IPS-11a (cell line): ENCODE data around the gene ANXA6.

Source experiments
- H3K4me3 ChIP-seq: one replicate; pipeline ENCODE4 v1.5.1; 2013; ENCODE audit warnings: low read depth, low read length, control low read depth

Gene ANXA6

DNA sequence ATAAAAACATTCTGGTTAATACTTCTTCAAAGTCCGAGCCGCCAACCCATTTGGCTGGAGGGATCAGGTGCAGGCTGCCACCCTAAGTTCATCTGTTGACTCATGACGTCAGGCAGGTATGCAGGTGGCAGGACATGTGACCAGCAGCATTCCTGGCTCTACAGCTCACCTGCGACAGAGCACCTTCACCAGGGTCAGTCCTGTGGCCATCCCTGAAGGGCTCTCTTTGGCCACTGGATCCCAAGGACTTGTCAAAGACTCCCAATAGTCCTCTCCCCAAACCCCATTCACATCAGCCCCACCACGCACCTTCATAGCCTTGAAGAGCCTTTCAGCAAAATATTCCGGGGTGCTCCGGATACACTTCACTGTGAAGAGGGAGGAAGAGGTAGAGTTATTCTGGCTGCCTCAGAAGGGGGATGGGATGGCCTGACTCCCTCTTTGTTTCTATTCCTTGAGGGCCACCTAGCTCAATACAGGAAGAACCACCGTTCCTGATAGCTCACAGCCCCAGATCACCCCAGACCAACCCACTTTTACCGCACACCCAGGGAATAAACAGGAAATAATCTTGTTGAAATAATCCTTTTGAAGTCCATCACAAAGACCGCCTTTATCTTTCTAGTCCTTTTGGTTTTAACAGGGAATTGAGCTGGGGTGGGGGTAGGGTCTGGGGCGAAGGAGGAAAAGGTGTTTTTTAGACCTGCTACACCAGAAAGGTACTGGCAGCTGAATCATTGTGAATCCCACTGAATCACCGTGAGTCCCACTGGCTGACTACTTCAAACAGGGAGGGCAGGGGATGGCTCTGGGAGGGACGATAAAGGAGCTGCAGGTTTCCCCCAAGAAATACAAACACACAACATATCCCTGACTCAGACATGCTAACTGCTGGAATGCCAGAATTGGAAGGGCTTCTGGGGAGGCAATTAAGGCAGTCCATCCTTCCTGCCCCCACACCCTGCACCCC, 26.4 kb downstream of the ANXA6 start:
- no peak overlapping the region for H3K4me3 ChIP-seq

DNA sequence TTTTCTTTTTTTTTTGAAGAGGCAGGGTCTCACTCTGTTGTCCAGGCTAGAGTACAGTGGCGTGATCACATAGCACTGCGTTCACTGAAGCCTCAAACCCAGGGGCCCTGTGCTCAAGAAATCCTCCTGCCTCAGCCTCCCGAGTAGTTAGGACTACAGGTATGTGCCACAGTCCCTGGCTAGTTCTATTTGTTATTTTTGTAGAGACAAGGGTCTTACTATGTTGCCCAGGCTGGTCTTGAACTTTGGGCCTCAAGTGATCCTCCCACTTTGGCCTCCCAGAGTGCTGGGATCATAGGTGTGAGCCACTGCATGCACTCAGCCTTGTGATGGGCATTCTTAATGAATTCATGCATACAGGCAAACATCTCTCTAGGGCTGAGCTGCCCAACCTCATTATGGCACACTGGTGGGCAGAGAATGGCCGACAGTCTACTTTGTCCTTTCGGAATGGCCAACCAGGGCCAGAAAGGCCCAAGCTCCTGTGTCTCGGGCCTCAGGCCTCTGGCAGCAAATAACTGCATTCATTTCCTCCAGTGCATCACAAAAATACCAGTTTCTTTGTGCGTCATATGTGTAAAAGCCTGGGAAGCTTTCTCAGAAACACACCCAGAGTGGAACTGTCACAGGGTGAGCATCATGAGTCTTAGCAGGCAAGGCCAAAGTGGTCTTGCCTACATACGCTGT, 27.2 kb downstream of the ANXA6 start:
- no peak overlapping the region for H3K4me3 ChIP-seq

DNA sequence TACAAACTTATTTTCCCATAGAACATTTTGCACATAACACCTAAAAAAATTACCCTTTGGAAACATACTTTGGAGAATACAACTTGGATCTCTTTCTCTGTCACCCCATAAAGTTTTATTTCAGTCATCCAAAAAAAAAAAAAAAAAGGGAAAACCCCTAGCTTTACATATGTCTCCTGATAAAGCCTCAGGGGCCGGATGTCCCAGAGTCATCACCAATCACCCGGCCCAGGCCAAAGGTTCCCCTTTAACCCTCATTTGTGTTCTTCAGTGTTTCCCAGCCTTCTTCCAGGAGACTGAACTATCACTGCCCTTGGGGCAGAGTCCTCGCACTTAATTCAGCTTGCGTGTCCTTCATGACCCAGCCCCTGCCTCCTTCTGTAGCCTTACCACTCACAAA, 28.8 kb downstream of the ANXA6 start:
- H3K4me3 ChIP-seq, result no peak overlapping the region

DNA sequence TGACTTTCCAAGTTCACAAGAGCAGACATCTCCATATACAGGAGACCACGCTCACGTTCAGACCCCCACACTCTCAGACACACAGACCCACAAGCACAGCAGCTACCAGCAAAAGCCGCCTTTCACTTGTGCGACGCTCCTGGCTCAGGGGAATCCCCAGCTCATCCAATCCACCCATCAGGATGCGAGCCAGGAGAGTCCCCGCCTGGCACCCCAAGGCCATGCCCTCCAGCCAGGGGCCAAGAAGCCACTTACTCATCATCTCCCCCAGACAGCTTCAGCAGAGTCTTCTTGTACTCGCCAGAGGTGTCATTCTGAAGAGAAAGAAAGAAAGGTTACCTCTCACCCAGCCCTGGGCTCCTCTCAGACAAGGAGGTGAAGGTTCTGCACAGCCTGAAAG, 29.7 kb downstream of the ANXA6 start:
- no peak overlapping the region for H3K4me3 ChIP-seq

DNA sequence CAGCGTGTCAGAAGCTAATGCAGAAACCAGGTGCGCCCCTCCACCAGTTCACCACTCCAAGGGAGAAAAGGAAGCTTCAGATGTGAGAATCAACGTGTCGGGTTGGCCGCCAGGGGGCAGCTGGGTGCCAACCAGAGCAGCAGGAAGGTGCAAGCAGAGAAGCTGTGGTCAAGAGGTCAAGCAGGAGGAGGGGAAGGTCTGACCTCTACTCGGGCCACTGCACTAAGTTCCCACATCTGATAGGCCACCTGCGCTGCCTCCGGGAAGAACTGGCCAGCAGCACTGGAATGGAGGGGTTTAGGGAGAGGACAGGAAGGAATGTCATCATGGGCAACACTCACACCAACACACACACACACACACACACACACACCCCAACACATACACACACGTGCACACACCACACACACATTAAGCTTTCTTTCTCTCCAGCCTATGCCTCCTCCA, 31.4 kb downstream of the ANXA6 start:
- H3K4me3 ChIP-seq, result no peak overlapping the region

DNA sequence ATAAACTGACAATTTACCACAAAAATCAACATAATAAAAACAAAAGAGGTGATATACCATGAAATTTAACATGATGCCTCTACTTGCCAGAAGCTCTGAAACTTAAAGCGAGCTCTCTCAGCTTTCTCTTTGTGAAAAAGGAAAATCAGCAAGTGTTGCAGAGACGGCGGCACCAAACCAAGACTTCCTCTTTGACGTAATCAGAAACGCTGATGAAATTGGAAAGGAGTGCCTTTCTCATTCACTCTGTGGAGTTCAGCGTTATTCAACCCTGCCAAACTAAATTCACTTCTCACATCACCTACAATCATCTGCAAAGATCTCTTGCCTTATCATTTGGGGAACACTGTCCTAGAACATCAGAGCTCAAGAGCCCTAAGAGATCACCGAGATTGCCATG, 32.2 kb downstream of the ANXA6 start:
- H3K4me3 ChIP-seq, result no peak overlapping the region

DNA sequence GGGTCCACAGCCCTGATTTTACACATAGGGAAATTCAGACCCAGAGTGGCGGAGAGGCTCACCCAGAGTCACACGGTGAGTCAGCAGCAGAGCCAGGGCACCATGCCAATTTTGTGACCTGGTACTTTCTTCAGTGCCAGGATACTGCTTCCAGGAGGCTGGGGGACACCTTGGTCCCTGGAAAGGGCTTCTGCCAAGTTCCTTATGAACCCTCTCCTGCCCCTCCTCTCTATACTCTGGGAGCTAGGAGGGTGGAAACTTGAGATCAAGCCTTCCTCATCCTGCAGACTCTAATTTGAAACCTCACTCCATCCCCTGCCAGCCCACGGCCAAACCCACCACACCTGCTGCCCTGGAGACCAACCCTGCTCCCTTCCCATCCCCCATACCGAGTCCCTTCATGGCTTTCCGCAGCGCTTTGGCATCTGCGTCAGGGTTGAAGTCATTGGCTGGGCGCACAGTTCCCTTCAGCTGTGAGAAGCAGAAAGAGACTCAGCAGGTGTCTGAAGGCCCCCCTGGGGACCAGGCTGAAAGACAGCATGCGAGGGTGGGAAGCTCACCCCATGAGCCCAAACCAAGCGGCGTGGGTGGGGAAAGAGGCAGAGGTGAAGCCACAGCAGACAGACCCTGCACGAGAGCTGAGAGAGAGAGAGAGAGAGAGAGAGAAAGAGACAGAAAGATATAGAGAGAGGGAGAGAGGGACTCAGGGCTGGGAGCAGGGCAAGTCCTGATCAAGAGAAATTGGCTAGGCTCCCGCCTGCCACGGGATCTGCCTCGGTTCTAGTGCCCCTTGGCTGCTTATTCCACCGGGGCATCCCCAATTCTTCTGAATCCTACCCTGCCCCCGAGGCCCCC, 33.5 kb downstream of the ANXA6 start:
- no peak overlapping the region for H3K4me3 ChIP-seq

DNA sequence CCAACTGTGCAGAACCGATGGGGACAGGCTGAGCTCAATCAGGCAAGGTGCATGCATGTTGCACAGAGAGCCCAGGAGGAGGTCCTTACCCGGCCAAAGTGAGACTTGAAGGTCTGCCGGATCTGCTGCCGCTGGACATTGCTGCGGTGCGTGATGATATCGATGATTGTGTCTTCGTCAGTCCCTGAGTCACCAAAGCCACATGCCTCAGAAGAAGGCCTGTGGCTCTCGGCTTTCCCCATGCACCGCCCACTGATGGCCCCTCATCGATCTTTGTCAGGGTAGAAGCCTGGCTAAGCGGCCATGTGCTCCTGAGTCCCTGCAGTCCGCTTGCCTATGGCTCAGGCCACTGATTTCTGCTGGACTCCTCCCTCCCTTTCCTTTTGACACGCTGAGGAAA, 34.8 kb downstream of the ANXA6 start:
- H3K4me3 ChIP-seq, result no peak overlapping the region

DNA sequence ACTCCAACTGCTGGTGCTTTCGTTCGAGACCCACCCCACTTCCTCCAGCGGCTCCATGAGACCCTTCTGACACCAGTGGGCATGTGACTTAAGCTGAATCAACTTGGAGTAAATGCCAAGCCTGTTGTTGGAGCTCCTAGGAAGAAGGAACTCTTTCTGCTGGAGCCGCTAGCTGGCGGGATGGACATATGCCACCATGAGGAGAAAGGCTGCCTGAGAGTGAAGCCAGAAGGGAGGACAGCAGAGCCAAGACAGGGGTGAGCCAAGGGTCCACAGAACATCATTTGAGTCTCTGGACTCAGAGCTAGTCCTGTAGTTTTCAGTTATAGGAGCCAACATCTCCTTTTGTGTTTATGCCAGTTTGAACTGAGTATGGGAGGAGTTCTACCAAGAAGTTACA, 35.9 kb downstream of the ANXA6 start:
- no peak overlapping the region for H3K4me3 ChIP-seq

DNA sequence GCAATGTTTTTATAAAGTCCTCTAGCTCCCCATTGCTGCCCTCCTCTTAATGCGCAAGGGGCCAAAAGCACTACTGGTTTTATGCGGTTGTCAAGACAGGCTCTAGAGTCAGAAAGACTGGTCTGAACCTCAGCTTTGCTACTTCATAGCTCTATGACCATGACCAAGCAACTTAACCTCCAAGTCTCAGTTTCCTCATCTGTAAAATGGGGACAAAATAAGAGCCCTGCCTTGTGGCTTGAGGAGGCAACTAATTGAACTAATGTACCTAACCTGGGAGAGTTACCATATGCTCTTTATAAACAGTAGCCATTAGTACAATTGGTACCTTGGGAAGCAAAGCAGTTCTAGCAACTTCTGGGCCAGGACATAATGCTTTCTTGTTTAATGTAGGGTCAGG, 36.5 kb downstream of the ANXA6 start:
- H3K4me3 ChIP-seq, result no peak overlapping the region

DNA sequence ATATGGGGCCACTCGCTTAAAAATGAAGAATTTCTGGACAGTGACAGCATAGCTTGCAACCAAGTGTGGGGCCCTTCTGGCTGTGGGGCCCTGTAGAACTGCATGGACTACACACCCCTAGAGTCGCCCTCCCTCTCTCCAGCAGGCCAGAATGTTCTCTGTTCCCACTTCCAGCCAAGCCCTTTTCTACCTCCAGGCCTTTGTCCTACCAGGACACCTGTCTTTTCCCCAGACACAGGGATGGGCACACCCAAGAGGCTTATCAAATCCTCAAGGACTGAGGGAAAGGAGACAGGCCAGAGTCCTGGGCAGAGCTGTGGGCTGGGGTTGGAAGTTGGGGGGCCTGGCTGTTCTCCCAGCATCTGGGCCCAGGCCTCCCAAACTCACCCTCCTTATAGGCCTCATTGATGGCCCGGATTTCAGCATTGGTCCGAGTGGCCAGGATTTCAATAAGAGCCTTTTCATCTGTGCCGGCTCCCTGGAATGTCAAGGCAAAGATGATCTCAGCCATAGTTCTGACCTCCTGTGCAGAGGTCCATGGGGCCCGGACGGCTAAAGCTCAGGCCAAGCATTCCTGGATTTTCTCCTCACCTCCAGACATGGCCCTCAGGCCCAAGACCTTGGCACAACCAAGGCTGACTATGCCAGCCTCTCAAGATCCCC, 38.5 kb downstream of the ANXA6 start:
- H3K4me3 ChIP-seq, result no peak overlapping the region

DNA sequence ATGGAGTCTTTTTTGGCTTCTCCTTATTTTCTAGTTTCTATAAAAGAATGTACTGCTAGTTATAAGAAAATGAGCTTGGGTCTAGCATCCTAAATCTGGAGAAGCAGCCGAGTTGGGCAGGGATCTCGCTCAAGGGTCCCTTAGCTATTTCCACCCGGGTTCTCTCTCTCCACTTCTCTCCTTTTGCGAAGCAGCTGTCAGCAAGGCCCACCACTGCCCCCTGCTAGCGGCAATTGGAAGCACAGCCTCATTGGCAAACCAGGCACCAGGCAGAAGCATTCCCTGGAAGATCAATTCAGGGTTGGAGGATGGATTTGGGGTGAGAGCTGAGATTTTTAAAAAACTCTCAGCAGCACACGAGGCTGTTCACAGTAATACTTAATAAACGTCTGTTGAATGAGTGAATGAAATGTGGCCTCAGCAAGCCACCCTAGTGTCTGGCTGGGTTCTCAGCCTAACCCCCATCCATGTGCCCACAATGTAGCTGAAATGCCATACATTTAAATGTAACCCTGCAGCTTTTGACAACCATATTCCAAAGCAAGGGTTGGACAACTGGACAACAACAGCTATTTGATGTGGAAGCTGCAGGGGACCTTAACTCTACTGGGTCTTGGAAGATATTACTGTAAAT, 42.2 kb downstream of the ANXA6 start:
- no peak overlapping the region for H3K4me3 ChIP-seq

DNA sequence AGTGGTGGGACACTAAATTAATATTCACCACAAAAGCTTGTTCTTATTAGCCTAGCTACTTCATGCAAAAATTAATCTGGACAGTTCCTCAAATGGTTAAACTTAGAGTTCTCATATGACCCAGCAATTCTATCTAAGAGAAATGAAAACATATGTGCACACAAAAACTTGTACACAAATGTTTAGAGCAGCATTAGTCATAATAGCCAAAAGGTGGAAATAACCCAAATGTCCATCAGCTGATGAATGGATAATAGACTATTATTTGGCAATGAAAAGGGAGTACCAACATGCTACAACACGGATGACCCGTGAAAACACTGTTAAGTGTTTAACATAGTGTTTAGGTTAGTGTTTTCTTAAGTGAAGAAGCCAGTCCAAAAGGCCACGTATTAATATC, 43.9 kb downstream of the ANXA6 start:
- no peak overlapping the region for H3K4me3 ChIP-seq

DNA sequence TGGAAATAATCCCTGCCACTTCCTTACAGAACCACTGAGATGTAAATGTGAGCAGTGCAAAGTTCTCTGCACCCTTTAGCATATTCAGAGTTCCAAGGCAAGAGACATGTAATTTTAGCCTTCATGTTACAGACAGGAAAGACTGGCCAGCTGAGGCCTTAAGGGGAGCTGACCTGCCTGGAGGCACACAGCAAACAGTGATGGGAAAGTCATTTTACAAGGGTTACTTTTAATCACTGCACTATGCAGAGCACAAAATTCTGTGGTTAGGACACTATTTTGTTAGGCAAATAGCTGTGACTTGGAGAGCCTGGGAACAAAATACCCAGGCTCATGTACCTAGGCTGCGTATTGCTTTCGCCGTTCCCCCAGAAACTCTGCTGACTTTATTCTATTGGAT, 46.6 kb downstream of the ANXA6 start:
- no peak overlapping the region for H3K4me3 ChIP-seq

DNA sequence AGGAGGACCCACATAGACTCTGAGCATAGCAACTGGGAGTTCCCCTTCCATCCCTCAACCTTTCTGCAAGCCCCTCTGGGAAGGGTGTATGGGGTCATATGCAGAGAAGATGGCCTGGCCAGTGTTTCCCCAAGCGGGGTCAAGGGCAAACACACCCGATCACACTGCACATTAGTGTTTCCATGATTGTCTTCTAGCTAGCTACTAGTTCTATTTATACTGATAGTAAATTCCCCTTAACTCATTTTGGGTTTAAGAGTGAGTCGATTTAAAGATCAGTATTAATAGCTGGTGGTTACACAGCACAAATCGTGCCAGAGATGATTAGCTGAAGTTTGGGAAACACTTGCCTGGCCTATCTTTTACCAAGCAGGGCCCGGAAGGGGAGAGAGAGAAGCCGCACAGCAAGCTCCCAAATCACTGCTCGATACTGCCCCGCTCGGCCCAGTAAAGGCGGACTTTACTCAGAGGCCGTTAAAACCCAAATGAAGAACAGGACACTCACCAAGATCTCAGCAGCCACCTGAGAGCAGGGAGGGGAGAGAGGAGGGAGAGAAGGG, 47.4 kb downstream of the ANXA6 start:
- H3K4me3 ChIP-seq, result no peak overlapping the region

DNA sequence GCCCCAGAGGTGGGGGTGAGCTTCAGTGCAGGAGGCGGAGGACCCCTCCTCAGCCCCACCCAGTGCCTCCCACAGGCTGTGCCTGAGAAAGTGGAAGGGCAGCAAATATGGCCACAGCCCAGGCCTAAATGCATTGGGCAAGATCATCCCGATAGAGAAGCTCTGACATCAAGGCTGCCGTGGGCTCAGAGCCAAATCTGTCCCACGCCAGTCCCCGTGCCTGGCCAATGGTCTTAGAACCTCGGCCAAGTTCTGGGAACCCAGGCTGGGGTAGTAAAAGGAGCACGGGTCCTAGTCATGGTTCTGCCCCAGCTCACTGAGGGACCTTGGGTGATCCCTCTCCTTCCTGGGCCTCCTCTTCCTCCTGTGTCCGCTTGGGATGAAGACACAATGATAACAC, 49.0 kb downstream of the ANXA6 start:
- no peak overlapping the region for H3K4me3 ChIP-seq

DNA sequence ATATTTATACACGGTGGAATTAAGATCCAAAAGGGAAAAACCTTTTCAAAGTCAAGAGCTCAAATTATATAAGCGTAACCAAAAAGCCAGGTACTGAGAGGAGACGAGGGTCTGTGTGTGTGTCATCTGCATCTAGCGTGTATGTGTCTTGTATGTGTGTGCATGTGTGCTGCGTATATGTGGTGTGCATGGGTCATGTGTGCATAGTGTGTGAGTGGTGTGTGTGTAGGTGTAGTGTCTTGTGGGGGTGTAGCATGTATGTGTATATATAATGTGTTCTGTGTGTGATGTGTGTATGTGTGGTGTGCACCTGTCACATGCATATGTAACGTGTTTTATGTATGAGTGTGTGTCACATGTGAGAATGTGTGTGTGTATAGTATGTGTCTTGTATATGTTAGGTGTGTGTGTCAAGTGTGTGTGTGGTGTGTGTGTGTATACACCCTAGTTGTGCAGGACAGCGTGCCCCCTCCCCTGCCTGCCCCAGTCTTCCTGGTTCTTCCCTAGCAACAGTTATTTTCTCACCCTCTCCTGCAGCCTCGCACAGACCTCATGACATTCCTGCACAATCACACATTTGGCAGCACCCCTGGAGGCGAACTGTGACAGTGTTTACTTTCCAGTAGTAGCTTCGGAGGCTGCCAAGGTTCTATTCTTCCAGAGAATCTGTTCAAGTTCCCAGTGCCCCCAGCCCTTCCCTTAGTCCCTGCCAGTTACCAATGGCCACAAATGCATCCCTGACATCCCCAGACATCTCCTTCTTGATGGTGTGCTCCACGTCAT, 49.6 kb downstream of the ANXA6 start:
- H3K4me3 ChIP-seq, result no peak overlapping the region

DNA sequence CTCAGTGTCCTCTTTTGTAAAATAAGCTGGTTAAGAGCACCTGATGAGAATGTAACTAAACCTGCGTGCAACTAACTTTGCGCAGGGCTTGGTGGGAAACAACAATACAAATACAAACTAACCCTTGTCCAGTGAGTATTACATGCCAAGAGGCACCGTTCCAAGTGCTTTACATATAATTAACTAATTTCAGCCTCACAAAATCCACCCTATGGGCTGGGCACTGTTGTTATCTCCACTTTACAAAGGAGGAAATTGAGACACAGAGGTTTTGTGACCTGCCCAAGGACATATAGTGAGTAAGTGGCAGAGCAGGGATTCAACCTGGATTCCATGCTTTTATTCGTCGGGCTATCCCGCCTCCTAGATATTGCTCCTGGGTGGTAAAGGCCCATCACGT, 50.5 kb downstream of the ANXA6 start:
- no peak overlapping the region for H3K4me3 ChIP-seq

DNA sequence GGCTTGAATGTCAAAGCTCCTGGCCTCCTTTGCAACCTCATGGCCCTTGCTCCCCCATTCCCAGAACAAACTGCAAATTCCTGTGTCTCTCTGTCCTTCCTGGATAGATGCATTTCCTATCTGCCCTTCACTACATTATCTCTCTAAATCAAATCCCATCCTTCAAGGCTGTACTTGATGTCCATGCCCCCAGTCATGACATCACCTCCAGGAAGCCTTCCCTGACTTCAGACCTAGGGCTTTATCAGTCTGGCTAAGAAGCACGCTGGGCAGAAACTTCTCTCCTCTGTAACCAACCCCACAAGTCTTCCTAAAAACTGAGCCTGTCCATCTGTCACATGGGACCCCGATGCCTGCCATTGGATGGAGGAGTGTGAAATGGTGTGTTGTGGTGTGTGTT, 51.1 kb downstream of the ANXA6 start:
- no peak overlapping the region for H3K4me3 ChIP-seq
